ENCODE measurements around the gene NFKBIL1. TPM values are rescaled to one million over a fixed set of nuclear protein-coding genes. Genes with fewer than 3 reads are reported as not detected.

Gene NFKBIL1
- total RNA-seq, 1 experiment from 2014 or later, result 19.5 TPM

- ChIA-PET CTCF (interaction anchor here (0.6 to 15.1 kb wide), 21 partner anchors 10 to 190 kb away, joined by 3 to 293 read pairs (median 5); partner anchors contain the start of genes ATP6V1G2, C6orf47, DDX39B and MICB), POLR2A (interaction anchor here (0.6 to 1.5 kb wide), 3 partner anchors 28 to 38 kb away, joined by 3 to 5 read pairs (median 4); partner anchors contain the start of genes ATP6V1G2, DDX39B and NFKBIL1)
- TF ChIP-seq, protein P1, sequence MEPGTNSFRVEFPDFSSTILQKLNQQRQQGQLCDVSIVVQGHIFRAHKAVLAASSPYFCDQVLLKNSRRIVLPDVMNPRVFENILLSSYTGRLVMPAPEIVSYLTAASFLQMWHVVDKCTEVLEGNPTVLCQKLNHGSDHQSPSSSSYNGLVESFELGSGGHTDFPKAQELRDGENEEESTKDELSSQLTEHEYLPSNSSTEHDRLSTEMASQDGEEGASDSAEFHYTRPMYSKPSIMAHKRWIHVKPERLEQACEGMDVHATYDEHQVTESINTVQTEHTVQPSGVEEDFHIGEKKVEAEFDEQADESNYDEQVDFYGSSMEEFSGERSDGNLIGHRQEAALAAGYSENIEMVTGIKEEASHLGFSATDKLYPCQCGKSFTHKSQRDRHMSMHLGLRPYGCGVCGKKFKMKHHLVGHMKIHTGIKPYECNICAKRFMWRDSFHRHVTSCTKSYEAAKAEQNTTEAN (CRISPR knock-in tag; IDR thresholded peaks at IDR 0.05), result no peak
- DNase-seq (ENCODE audit: low spot score), result no peak
- no peak for ATAC-seq
- peaks cover 35% of the 10 kb centered on the region for H3K4me1 Mint-ChIP-seq
- peaks cover 54% of the 10 kb centered on the region for H3K27me3 Mint-ChIP-seq (ENCODE audit: low read depth)
- no peak overlapping the region for H3K27ac Mint-ChIP-seq
- no peaks in the 10 kb centered on the region for H3K9me3 Mint-ChIP-seq
- H3K36me3 Mint-ChIP-seq, result no peaks in the 10 kb centered on the region
- H3K4me3 Mint-ChIP-seq, result peak overlapping the region; percentile 92
Measured at GRCh38 chr6:31579546-31580437, 32.4 kb downstream of the NFKBIL1 start.

DNA sequence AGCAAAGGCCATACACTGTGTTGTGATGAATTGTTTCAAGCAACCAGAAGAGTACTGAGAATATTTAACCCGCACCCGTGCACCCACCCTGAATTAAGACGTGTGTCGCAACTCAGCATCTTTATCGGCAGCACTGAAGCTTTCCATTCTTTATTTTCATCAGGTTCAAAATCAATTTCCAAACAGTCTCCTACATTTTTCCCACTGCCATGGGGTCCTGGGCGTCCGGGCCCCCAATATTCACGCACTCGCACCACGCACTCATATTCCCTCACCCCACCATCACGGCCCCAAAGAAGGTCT lies 33.0 kb downstream of the NFKBIL1 start:
- H3K27me3 Mint-ChIP-seq (ENCODE audit: low read depth), result peaks cover 53% of the 10 kb centered on the region
- H3K4me3 Mint-ChIP-seq, result peak overlapping the region; percentile 92
- H3K9me3 Mint-ChIP-seq, result no peaks in the 10 kb centered on the region
- H3K4me1 Mint-ChIP-seq, result peaks cover 35% of the 10 kb centered on the region
- ChIA-PET CTCF (interaction anchor here (0.6 to 15.1 kb wide), 26 partner anchors 9 to 282 kb away, joined by 3 to 293 read pairs (median 4); partner anchors contain the start of genes ATP6V1G2, C6orf47, DDX39B and MICB), POLR2A (interaction anchor here (0.6 to 1.5 kb wide), 4 partner anchors 23 to 39 kb away, joined by 3 to 5 read pairs (median 4); partner anchors contain the start of genes ATP6V1G2, DDX39B and NFKBIL1)
- H3K27ac Mint-ChIP-seq, result no peak overlapping the region
- ATAC-seq (no peak), DNase-seq (ENCODE audit: low spot score) (no peak)
- TF ChIP-seq NFYB (CRISPR knock-in tag; conservative IDR thresholded peaks at IDR 0.05; ENCODE audit: low read depth), result no peak
- TF ChIP-seq ZNF416 (CRISPR knock-in tag; IDR thresholded peaks at IDR 0.05), result no peak
- TF ChIP-seq ZBTB21 (CRISPR knock-in tag; IDR thresholded peaks at IDR 0.05; ENCODE audit: borderline replicate concordance), result no peak
- TF ChIP-seq NR1H2 (CRISPR knock-in tag; IDR thresholded peaks at IDR 0.05), result no peak
- TF ChIP-seq, protein P2, sequence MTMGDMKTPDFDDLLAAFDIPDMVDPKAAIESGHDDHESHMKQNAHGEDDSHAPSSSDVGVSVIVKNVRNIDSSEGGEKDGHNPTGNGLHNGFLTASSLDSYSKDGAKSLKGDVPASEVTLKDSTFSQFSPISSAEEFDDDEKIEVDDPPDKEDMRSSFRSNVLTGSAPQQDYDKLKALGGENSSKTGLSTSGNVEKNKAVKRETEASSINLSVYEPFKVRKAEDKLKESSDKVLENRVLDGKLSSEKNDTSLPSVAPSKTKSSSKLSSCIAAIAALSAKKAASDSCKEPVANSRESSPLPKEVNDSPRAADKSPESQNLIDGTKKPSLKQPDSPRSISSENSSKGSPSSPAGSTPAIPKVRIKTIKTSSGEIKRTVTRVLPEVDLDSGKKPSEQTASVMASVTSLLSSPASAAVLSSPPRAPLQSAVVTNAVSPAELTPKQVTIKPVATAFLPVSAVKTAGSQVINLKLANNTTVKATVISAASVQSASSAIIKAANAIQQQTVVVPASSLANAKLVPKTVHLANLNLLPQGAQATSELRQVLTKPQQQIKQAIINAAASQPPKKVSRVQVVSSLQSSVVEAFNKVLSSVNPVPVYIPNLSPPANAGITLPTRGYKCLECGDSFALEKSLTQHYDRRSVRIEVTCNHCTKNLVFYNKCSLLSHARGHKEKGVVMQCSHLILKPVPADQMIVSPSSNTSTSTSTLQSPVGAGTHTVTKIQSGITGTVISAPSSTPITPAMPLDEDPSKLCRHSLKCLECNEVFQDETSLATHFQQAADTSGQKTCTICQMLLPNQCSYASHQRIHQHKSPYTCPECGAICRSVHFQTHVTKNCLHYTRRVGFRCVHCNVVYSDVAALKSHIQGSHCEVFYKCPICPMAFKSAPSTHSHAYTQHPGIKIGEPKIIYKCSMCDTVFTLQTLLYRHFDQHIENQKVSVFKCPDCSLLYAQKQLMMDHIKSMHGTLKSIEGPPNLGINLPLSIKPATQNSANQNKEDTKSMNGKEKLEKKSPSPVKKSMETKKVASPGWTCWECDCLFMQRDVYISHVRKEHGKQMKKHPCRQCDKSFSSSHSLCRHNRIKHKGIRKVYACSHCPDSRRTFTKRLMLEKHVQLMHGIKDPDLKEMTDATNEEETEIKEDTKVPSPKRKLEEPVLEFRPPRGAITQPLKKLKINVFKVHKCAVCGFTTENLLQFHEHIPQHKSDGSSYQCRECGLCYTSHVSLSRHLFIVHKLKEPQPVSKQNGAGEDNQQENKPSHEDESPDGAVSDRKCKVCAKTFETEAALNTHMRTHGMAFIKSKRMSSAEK (CRISPR knock-in tag; IDR thresholded peaks at IDR 0.05; ENCODE audit: borderline replicate concordance), result no peak
- TF ChIP-seq, protein P3, sequence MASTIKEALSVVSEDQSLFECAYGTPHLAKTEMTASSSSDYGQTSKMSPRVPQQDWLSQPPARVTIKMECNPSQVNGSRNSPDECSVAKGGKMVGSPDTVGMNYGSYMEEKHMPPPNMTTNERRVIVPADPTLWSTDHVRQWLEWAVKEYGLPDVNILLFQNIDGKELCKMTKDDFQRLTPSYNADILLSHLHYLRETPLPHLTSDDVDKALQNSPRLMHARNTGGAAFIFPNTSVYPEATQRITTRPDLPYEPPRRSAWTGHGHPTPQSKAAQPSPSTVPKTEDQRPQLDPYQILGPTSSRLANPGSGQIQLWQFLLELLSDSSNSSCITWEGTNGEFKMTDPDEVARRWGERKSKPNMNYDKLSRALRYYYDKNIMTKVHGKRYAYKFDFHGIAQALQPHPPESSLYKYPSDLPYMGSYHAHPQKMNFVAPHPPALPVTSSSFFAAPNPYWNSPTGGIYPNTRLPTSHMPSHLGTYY (CRISPR knock-in tag; IDR thresholded peaks at IDR 0.05), result no peak
- no peak for TF ChIP-seq FOXJ3 (CRISPR knock-in tag; IDR thresholded peaks at IDR 0.05; ENCODE audit: borderline replicate concordance)
- TF ChIP-seq, protein P4, sequence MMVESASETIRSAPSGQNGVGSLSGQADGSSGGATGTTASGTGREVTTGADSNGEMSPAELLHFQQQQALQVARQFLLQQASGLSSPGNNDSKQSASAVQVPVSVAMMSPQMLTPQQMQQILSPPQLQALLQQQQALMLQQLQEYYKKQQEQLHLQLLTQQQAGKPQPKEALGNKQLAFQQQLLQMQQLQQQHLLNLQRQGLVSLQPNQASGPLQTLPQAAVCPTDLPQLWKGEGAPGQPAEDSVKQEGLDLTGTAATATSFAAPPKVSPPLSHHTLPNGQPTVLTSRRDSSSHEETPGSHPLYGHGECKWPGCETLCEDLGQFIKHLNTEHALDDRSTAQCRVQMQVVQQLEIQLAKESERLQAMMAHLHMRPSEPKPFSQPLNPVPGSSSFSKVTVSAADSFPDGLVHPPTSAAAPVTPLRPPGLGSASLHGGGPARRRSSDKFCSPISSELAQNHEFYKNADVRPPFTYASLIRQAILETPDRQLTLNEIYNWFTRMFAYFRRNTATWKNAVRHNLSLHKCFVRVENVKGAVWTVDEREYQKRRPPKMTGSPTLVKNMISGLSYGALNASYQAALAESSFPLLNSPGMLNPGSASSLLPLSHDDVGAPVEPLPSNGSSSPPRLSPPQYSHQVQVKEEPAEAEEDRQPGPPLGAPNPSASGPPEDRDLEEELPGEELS (CRISPR knock-in tag; IDR thresholded peaks at IDR 0.05), result no peak
- TF ChIP-seq ZNF219 (CRISPR knock-in tag; IDR thresholded peaks at IDR 0.05; ENCODE audit: borderline replicate concordance), result no peak
- no peak for TF ChIP-seq CREB1 (CRISPR knock-in tag; IDR thresholded peaks at IDR 0.05)
- TF ChIP-seq, protein P5, sequence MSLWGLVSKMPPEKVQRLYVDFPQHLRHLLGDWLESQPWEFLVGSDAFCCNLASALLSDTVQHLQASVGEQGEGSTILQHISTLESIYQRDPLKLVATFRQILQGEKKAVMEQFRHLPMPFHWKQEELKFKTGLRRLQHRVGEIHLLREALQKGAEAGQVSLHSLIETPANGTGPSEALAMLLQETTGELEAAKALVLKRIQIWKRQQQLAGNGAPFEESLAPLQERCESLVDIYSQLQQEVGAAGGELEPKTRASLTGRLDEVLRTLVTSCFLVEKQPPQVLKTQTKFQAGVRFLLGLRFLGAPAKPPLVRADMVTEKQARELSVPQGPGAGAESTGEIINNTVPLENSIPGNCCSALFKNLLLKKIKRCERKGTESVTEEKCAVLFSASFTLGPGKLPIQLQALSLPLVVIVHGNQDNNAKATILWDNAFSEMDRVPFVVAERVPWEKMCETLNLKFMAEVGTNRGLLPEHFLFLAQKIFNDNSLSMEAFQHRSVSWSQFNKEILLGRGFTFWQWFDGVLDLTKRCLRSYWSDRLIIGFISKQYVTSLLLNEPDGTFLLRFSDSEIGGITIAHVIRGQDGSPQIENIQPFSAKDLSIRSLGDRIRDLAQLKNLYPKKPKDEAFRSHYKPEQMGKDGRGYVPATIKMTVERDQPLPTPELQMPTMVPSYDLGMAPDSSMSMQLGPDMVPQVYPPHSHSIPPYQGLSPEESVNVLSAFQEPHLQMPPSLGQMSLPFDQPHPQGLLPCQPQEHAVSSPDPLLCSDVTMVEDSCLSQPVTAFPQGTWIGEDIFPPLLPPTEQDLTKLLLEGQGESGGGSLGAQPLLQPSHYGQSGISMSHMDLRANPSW (CRISPR knock-in tag; conservative IDR thresholded peaks at IDR 0.05; ENCODE audit: low read depth), result no peak
- no peaks in the 10 kb centered on the region for H3K36me3 Mint-ChIP-seq
